Measurements from ENCODE around the gene ARHGEF1.
"Not testable (repeated sequence)": the region's sequence is repeated elsewhere in the genome, so short reads cannot be mapped to it uniquely, and the experiment has no call there.

The ARHGEF1 gene

DNA sequence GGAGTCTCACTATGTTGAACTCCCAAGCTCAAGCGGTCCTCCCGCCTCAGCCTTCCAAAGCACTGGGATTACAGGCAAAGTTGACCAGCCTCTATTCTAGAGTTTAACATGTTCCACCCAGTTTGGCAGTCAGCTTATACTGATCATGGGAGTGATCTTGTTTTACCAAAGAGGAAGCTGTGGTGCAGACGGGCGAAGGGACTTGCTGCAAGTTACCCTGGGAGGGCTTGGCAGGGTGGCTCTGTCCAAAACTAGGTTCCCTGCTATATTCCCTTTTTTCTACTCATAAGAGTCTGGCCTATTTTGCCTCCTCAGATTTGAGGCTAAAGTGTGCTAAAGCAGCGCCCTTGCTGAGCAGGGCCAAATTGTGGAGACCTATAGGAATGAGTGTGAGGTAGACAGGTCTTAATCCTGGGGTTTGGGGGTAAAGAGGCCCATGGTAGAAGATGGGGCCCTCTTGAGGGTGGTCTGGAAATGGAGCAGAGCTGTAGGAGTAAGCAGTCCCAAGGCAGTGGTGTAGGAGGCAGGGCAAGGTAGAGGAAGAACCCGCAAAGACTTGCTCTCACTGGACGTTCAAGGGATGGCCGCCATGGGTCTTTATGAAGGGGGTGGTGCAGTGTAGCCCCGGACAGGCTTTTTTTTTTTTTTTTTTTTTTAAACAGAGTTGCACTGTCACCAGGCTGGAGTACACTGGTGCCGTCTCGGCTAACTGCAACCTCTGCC lies 19.6 kb upstream of the ARHGEF1 start:
- ATAC-seq: no peak

DNA sequence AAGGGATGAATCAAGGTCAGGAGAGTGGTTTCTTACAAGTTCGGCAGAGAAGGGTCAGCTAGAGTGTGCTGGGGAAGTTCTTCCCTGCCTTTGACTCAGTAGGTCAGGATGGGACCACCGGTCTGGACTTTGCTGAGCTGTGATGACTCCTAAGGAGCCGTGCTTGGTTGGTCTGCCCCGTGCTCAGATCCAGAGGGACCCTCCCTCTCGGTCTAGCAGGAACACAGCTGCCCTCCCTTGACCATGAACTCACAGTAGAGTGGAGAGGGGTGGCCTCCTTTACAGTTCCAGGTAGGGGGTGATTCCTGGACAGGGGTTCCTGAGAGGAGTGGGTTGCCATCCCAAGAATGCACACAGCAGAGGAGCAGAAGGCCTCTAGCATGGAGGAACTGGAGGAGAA lies 18.6 kb upstream of the ARHGEF1 start:
- no peak for ATAC-seq

DNA sequence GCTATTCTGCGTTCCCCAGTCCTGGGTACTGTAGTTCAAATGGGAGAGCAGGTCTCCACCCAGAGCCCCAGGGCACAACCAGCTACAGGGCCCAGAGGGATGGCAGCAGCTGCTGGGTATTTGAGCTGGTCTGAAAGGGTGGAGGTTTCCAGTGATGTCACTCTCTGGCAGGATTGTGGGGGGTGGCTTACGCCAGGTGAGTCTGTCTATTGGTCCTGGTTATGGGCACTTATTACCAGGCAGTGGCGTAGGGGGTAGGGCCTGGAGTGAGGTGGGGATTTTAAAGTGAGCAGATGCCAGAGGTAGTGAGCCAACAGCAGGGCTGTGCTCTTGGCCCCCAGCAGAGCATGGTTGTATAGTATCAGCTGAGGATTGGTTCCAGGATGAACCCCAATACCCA lies 16.7 kb upstream of the ARHGEF1 start:
- peak in 1 of 2 donors; percentile 8 for ATAC-seq

DNA sequence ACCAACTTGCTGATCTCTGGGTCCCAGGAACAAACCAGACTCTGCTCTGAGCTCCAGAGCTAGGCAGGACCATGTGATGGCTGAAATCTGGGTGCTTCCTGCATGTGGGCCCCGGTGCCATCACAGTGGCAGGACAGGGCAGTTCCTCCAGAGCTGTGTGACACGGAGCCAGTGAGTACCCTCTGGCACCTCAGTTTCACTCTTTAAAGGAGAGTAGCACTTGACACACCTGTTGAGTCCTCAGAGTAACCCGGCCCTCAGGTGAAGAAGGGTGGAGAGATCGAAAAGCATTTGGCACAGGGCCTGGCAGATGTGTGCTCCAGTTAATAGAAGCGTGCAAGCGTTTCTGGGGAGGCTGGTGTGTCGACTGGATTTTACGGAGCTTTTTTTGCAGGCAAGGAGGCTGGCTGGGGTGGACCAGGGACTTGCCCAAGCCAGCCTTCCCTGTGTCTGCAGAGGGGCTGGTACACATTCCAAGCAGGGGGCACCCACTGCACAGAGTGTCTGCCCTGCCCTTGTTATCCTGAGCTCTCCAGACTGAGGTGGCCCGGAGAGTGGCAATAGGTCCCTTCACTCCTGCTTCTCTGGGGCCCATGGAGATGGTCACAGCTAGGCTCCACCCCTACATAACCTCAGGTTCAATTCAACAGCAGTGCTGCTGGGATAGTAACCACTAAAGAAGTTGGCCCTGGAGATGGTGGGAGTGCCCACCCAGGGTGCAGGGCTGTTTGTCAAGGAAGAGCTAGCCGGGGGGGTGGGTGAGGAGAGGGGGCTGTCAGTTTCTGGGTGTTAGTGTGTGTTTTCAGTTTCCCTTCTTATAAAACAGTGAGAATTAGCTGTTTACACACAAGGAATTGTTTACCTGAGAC lies 14.6 kb upstream of the ARHGEF1 start:
- ATAC-seq: no peak

DNA sequence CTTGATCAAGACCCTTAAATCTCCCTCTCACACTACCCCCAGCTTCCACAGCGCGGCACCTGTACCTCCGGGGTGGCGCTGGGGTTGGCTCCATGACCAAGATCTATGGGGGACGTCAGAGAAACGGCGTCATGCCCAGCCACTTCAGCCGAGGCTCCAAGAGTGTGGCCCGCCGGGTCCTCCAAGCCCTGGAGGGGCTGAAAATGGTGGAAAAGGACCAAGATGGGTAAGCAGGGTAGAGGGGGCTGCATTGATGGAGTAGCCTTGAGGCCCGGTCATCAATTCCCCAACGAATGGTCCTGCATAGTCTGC lies 14.0 kb upstream of the ARHGEF1 start:
- no peak for ATAC-seq

DNA sequence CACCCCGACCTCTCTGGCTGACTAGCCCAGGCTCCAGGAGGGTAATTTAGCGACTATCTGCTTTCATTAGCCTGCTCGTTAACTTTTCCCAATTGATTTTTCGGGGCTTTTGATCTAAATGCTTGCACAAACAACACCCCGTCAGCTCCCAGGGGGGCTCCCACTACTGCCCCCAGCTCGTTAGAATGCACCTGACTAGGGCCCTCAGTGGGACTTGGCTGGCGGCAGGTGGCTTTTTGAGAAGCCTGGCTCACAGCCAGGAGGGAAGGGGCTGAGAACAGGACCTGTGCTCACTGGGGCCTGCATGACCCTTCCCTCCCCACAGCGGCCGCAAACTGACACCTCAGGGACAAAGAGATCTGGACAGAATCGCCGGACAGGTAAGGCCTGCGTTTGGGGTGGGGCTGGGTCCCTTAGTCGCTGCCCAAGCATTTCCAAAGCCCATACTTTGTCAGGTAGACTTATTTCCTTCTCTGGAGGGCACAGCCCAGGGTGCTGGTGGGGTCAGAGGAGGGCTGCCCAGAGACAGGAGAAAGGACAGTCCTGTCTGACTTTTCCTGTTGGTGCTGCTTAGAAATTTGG lies 13.5 kb upstream of the ARHGEF1 start:
- no peak for ATAC-seq

DNA sequence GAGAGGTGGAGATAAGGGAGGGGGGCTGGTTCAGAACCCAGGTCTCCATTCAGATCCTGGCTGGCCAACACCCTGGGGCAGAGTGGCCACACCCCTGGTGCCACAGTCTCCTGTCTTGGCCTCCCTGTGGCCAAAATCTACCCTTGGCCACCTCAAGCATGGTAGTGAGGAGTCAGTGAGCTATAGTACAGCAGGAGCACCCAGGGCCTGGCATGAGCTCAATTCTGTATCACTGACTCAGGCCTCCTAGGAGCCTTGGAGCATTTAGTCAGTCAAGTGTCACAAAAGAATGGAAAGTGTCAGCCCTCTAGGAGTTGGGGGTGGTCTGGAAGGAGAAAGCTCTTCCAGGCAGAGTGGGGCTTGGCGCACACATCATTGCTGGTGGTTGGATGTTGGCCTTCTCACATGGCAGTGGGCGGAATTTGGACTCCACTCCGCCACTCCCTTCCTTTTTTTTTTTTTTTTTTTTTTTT lies 12.5 kb upstream of the ARHGEF1 start:
- ATAC-seq: peak; percentile 14 to 18

DNA sequence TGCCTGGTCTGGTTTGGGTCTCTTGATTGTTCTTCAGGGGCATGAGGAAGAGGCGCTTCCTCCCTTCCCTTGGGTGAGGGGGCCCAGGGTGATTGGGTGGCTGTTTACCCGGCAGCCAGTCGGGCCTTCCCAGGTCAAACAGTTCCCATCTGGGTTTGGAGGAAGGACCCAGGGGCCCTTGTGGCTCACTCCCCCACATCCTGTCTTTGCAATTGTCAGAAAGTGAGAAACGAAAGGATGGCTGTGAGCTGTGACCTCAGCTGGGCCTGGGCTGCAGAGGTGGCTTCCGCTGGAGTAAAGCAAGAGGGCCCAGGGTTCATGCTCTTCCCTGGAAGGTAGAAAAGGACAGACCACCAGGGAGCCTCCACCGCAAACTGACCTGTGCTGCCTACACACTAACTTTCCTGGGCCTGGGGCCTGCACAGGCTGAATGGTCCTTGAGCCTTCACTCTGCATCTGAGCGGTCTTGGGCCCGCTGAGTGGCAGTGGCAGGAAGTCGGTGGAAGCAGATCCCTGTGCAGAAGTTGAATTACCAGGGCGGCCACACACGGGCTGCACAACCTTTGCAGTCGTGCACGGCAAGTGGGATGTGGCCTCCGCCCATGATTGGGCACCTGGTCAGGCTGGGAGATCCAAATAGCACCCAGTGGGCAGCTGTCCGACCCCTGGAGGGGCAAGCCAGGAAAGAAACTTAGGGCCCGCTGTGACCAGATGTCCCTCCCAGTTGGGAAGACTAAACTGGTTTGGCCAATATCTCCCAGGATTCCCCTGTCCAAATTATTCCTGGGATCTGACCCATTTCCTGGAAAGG lies 11.2 kb upstream of the ARHGEF1 start:
- peak; percentile 61 to 66 for ATAC-seq

DNA sequence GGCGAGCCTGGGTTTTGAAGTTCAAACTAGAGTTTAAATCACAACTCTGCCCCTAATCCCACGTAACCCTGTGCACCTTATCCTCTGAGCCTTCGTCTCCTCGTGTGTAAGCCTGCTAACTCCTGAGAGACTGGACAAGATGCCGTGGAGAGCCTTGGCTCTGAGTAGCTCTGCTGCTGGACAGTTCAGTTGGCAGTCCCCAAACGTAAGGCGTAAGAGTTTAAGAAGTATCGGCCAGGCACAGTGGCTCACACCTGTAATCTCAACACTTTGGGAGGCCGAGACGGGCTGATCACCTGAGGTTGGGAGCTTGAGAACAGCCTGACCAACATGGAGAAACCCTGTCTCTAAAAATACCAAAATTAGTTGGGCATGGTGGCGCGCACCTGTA lies 10.6 kb upstream of the ARHGEF1 start:
- no peak for ATAC-seq

DNA sequence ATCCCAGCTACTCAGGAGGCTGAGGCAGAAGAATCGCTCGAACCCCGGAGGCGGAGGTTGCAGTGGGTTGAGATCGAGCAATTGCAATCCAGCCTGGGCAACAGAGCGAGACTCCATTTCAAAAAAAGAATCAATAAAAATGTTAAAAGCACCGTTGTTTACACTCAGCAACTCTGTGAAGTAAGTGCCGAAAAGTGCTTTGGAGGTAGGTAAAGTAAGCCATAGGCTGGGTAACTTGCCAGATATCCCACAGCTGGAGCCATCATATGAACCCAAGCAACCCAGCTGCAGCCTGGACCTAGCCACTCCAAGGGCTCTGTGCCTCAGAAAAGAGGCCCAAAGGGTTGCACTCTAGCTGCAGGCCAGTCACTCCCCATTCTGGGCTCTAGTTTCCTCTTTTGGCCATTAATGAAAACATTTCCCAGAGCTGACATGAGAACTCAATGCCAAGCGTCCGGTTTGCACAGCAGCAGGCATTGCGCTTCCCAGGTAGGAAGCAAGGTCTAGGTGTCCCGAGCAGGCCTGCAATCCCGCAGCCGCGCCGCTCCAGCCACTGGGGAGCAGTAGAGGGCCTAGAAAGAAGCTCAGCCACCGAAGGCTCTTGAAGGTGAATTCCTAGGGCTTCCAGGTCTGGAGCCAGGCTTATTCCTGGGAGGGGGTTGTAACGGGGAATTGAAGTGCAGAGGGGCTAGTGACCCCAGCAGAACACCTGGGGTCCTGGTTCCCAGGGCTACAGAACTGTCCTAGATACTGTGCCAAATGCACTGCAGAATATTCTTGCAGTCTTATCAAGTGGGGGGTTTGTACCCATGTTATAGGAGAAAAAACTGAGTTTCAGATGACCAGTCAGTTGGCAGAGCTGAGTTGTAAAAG lies 10.0 kb upstream of the ARHGEF1 start:
- ATAC-seq: peak in 1 of 2 donors; percentile 14

DNA sequence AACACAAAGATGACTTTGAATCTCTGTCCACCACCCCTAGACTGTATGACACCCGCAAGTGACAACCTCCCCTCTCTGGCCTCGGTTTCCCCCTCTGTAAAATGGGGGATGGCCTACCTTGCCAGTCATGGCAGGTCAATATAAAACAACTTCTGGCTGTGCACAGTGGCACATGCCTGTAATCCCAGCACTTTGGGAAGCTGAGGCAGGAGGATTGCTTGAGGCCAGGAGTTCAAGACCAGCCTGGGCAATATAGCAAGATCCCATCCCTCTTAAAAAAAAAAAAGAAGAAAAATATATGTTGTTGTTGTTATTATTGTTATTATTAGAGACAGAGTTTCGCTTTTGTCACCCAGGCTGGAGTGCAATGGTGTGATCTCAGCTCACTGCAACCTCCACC lies 7.0 kb upstream of the ARHGEF1 start:
- ATAC-seq: not testable (repeated sequence)

DNA sequence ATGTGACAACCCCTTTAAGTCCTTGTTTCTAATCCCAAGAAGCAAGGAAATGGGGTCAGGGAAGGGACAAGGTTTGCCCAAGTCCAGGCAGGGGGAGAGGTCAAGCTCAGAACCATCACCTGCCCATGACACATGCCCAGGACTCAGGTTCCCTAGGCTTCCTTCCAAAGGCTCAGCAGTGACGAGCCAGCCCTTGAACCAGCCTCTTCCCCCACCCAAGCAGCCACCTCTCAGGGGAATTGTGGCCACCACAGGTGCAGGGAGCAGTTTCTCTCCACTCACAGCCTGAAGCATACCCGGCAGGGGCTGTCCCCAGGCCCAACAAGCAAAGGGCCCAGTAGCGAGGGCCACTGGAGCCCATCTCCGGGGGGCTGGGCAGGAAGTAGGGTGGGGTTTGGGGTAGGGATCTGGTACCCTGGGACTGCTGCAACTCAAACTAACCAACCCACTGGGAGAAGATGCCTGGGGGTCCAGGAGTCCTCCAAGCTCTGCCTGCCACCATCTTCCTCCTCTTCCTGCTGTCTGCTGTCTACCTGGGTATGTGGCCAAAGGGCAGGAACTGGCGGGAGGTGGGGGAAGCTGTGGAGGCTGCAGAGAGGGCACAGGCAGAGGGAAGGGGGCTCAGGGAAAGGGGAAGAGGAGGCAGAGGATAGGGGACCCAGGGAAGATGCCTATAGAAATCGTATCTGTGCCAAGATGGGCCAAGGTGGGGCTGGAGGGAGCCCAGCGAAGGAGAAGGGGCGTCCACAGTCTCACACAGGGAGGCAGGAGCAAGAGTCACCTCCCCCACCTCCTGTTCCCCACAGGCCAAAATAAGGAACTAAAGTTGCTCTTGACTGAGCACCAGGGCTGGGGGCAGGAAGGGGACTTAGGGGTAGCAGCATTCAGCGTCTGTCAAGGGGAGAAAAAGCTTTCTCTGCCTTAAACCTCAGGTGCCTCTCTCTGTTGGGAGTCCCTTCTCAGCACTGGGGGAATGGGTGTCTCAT lies 5.8 kb upstream of the ARHGEF1 start, which contains the start of gene CD79A:
TSS of gene CD79A (plus strand) at position 433 of the 986 bp plus-strand sequence. CDS start at position 459, 26 bp downstream.
- peak; percentile 17 to 24 for ATAC-seq

DNA sequence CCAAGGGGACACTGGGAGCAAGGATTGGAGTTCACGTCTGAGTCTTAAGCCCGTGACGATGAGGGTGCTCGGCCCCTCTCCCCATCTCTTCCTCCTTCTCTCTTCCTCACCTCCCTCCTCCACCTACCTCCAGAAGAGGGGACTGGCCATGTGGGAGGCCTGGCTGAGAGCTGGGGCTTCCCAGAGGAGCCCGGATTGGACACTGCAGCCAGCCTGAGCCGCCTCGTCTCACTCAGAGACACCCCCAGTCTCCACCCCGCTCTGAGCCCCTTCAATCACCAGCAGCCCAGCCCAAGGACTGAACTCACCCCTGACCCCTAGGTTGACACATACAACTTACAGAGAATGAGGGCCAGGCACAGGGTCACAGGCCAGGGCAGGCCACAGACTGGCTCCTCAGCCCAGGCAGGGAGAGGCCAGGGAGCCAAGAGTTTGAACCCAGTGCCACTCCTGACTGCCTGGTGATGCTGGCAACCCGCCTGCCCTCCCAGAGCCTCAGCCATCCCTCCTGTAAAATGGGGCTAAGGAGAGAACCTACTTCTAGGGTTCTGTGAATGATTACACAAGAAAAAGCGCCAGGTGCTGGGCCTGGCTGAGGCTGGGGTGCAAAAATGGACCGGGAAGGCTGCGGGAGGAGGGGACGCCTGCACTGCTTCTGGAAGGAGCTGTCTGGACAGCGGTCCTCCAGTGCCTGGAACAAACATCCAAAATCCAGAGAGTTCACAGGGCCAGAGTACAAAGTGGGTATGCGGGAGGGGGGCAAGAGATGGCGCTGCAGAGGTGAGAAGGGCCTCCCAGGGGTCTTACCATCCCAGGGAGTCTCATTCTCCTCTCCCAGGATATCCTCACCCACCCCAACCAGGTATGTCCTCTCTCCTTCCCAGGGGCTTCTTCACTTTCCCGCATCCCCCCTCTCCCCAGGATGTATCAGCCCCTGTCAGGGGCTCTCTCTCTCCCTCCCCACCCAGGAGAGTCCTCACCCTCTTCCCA lies 4.8 kb upstream of the ARHGEF1 start:
- ATAC-seq: peak; percentile 11 to 14

DNA sequence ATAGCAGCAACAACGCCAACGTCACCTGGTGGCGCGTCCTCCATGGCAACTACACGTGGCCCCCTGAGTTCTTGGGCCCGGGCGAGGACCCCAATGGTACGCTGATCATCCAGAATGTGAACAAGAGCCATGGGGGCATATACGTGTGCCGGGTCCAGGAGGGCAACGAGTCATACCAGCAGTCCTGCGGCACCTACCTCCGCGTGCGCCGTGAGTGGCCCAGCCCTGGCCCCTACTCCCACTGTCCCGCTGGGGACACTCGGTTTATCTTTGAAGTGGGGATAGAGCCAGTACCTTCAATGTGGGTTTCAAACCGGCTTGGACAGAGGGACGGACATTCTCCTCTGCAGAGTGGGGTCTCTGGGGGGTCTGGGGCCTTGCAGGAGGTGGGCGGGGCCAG lies 3.9 kb upstream of the ARHGEF1 start:
- no peak for ATAC-seq

DNA sequence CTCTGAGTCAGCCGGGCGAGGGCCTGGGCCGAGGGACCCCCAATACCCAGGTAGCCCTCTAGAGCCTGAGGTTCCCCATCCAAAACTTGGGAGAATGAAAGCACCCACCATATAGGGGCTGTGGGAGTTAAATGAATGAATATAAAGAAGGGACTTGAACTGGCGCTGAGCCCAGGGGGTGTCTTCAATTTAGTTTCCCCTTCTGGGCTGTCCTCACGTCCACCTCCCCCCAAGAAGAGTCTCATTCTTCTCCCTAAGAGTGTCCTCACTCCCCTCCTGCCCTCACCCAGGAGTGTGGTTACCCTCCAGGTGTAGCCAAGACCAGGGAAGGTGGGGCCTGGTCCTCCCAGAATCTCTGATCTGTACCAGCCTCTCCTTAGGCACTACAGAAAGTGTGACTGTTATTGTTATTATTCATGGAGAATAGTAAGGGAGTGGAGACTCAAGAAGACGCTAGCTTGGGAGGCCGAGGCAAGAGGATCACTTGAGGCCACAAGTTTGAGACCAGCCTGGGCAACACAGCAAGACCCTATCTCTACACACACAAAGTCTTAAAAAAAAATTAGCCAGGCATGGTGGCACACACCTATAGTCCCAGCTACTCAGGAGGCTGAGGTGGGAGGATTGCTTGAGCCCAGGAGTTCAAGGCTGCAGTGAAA lies 3.2 kb upstream of the ARHGEF1 start:
- ATAC-seq: no peak

DNA sequence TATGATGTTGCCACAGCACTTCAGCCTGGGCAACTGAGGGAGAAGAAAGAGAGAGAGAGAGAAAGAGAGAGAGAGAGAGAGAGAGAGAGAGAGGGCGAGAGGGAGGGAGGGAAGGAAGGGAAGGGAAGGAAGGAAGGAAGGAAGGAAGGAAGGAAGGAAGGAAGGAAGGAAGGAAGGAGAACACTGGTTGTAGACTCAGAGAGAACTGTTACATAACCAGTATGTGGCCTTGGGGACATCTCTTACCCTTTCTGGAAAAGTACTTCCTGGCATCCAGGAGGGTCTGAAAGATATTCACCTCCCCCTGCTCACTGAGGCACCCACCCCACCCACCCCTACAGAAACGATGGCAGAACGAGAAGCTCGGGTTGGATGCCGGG lies 2.7 kb upstream of the ARHGEF1 start:
- no peak for ATAC-seq

DNA sequence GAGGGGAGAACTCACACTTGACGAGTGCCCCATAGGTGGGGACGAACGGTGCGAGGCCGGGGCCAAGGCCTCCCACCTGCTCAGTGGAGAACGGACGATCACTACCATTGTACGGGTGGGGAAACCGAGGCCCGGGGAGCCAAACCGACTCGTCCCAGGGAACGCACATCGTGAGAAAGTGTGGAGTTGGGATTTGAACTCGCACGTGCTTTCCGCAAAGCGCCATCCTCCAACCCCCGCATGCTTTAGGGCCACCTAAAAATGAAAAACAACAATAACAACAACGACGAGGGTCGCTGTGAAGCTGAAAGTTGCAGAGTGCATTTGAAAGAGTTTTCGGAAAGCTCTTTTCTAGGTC lies 458 bp downstream of the ARHGEF1 start:
- no peak for ATAC-seq

DNA sequence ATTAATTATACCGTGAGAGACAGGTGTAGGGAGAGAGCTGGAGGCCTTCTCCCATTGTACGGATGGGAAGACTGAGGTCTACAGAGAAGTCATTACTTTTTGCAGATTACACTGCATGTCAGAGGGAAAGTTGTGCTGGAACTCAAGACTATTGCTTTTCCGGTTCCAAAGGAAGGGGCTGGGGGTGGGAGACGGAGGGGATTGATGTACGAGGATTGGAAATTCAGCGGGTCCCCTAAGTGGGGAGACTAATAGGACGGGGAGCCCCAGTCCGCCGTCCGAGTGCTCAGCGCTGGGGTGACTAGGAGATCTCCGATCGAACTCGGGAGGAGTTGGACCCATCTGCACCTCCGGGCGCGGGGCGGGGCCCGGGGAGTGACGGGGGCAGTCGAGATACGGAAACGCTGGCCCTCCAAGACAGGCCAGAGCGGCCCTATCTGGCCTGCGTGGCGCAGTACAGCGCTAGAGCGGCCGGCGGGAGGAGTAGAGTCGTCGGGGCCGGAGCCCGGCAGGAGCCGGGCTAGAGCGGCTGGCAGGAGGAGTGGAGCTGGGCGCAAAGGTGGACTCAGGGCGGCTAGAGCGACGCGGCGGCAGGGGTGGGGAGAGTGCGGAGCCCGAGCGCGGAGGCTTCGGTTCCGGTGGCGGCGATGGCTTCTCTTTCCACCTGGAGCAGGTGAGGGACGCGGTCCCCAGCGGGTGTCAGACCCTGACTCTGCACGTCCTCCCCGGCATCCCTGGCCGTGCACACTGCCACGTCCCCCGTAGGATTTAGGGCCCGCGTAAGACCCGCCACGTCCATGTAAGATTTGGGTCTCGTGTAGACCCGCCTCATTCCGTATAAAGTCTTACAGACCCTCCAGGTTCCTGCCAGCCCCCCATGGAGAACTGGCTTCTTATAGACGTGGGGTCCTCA lies 1.1 kb downstream of the ARHGEF1 start:
- peak; percentile 80 to 86 for ATAC-seq
